WTC11 (cell line): Measurements from ENCODE around the gene MRPL28. TPM values are rescaled to one million over a fixed set of nuclear protein-coding genes. Genes with fewer than 3 reads are reported as not detected.

Source experiments
- ATAC-seq: fragments of 200-7000 bp; cut with Tn5 transposase; 2 replicates; pipeline ENCODE4 v1.10.0; 2021; ENCODE audit warnings: mild to moderate bottlenecking, moderate library complexity
- CTCF ChIA-PET: fragments of 300-600 bp; sonication (Branson Sonifier 250); formaldehyde crosslinking; loops from one replicate; lab custom pipeline; 2021; ENCODE audit warnings: antibody characterized with exemption; lab: Charles Lee
- POLR2A ChIA-PET: fragments of 350-600 bp; sonication (Branson Sonifier 250); formaldehyde crosslinking; loops from one replicate; lab custom pipeline; 2021; ENCODE audit warnings: antibody characterized with exemption; lab: Charles Lee
- DNase-seq: peaks from one replicate; pipeline ENCODE4 v3.0.0; 2021; ENCODE audit warnings: low spot score
- H3K27ac Mint-ChIP-seq: 2 replicates; pipeline ENCODE4 v1.8.0; 2021; ENCODE audit warnings: mixed read lengths
- H3K27me3 Mint-ChIP-seq: 2 replicates; pipeline ENCODE4 v1.8.0; 2021; ENCODE audit warnings: low read depth, mild to moderate bottlenecking, moderate library complexity, mixed read lengths
- H3K36me3 Mint-ChIP-seq: 2 replicates; pipeline ENCODE4 v1.8.0; 2021; ENCODE audit warnings: mixed read lengths
- H3K4me1 Mint-ChIP-seq: 2 replicates; pipeline ENCODE4 v1.8.0; 2022; ENCODE audit warnings: mixed read lengths
- H3K4me3 Mint-ChIP-seq: 2 replicates; pipeline ENCODE4 v1.8.0; 2021; ENCODE audit warnings: mild to moderate bottlenecking, moderate library complexity, mixed read lengths
- H3K9me3 Mint-ChIP-seq: 2 replicates; pipeline ENCODE4 v1.8.0; 2021; ENCODE audit warnings: mixed read lengths
- ARID4B ChIP-seq: sonication (generic); formaldehyde crosslinking; IDR thresholded peaks from 2 replicates; pipeline ENCODE4 v1.8.0; 2023; ENCODE audit warnings: missing genetic modification reagents, mild to moderate bottlenecking, borderline replicate concordance
- ATF2 ChIP-seq: sonication (generic); formaldehyde crosslinking; IDR thresholded peaks from 2 replicates; pipeline ENCODE4 v1.8.1; 2022; ENCODE audit warnings: low read depth, missing genetic modification reagents, borderline replicate concordance
- ATF3 ChIP-seq: sonication (generic); formaldehyde crosslinking; conservative IDR thresholded peaks from 2 replicates; pipeline ENCODE4 v1.8.1; 2022; ENCODE audit warnings: mild to moderate bottlenecking, missing genetic modification reagents
- CBFB ChIP-seq: sonication (generic); formaldehyde crosslinking; IDR thresholded peaks from 2 replicates; pipeline ENCODE4 v1.8.1; 2022; ENCODE audit warnings: mild to moderate bottlenecking, low read depth, missing genetic modification reagents
- E2F4 ChIP-seq: sonication (generic); formaldehyde crosslinking; IDR thresholded peaks from 2 replicates; pipeline ENCODE4 v1.8.1; 2022; ENCODE audit warnings: low read depth, mild to moderate bottlenecking, moderate library complexity, missing genetic modification reagents, borderline replicate concordance
- E2F5 ChIP-seq: sonication (generic); formaldehyde crosslinking; IDR thresholded peaks from 2 replicates; pipeline ENCODE4 v1.8.1; 2022; ENCODE audit warnings: mild to moderate bottlenecking, moderate library complexity, missing genetic modification reagents
- ELF4 ChIP-seq: sonication (generic); formaldehyde crosslinking; IDR thresholded peaks from 2 replicates; pipeline ENCODE4 v1.8.1; 2022; ENCODE audit warnings: low read depth, mild to moderate bottlenecking, moderate library complexity, missing genetic modification reagents
- FOXP1 ChIP-seq: sonication (generic); formaldehyde crosslinking; IDR thresholded peaks from 2 replicates; pipeline ENCODE4 v1.8.0; 2022; ENCODE audit warnings: missing genetic modification reagents, mild to moderate bottlenecking, moderate library complexity, borderline replicate concordance
- GABPB1 ChIP-seq: sonication (generic); formaldehyde crosslinking; IDR thresholded peaks from 2 replicates; pipeline ENCODE4 v1.8.1; 2023; ENCODE audit warnings: mild to moderate bottlenecking, missing genetic modification reagents
- HMGA2 ChIP-seq: fragments of 250-450 bp; sonication (Bioruptor Pico); IDR thresholded peaks from 2 replicates; pipeline ENCODE4 v1.4.0; 2021; ENCODE audit warnings: mild to moderate bottlenecking, moderate library complexity
- JAZF1 ChIP-seq: fragments of 250-450 bp; sonication (Bioruptor Pico); IDR thresholded peaks from 2 replicates; pipeline ENCODE4 v1.9.0; 2021; ENCODE audit warnings: moderate library complexity, mild to moderate bottlenecking, inconsistent platforms
- JUN ChIP-seq: sonication (generic); formaldehyde crosslinking; IDR thresholded peaks from 2 replicates; pipeline ENCODE4 v1.8.0; 2023; ENCODE audit warnings: mild to moderate bottlenecking, missing genetic modification reagents
- NFE2L1 ChIP-seq: sonication (generic); formaldehyde crosslinking; IDR thresholded peaks from 2 replicates; pipeline ENCODE4 v1.8.1; 2023; ENCODE audit warnings: missing genetic modification reagents
- OVOL2 ChIP-seq: fragments of 250-450 bp; sonication (Bioruptor Pico); IDR thresholded peaks from 2 replicates; pipeline ENCODE4 v1.9.0; 2021; ENCODE audit warnings: mild to moderate bottlenecking, borderline replicate concordance
- SP1 ChIP-seq: sonication (generic); formaldehyde crosslinking; conservative IDR thresholded peaks from 2 replicates; pipeline ENCODE4 v1.8.1; 2022; ENCODE audit warnings: missing genetic modification reagents
- TCF7 ChIP-seq: sonication (generic); formaldehyde crosslinking; IDR thresholded peaks from 2 replicates; pipeline ENCODE4 v1.8.0; 2022; ENCODE audit warnings: mild to moderate bottlenecking, low read depth, missing genetic modification reagents, moderate library complexity
- USF1 ChIP-seq: sonication (generic); formaldehyde crosslinking; IDR thresholded peaks from 2 replicates; pipeline ENCODE4 v1.8.0; 2022; ENCODE audit warnings: mild to moderate bottlenecking, missing genetic modification reagents
- ZBTB21 ChIP-seq: sonication (generic); formaldehyde crosslinking; IDR thresholded peaks from 2 replicates; pipeline ENCODE4 v1.8.1; 2023; ENCODE audit warnings: mild to moderate bottlenecking, missing genetic modification reagents, borderline replicate concordance
- ZNF121 ChIP-seq: sonication (generic); formaldehyde crosslinking; IDR thresholded peaks from 2 replicates; pipeline ENCODE4 v1.8.0; 2023; ENCODE audit warnings: missing genetic modification reagents
- ZNF512 ChIP-seq: sonication (generic); formaldehyde crosslinking; IDR thresholded peaks from 2 replicates; pipeline ENCODE4 v1.8.1; 2022; ENCODE audit warnings: missing genetic modification reagents, borderline replicate concordance
- total RNA-seq: library from RNA; stranded (reverse); gene quantifications from 3 replicates; pipeline ENCODE4 v1.2.3, GENCODE V29; 2021

Gene MRPL28
- total RNA-seq, 1 experiment from 2014 or later = 119 TPM

- POLR2A ChIA-PET = no interaction called here
- no peak for ATAC-seq
- Mint-ChIP-seq H3K36me3 (peaks cover 25% of the 10 kb centered on the region), H3K27ac (peak overlapping the region; percentile 39), H3K9me3 (no peaks in the 10 kb centered on the region)
- no peak for TF ChIP-seq TCF7 (CRISPR knock-in tag)
- TF ChIP-seq ZBTB21 (CRISPR knock-in tag) = no peak
- no peak for TF ChIP-seq E2F5 (CRISPR knock-in tag)
- no peak for TF ChIP-seq CBFB (CRISPR knock-in tag)
- TF ChIP-seq GABPB1 (CRISPR knock-in tag) = no peak
- TF ChIP-seq USF1 = no peak
- no peak for TF ChIP-seq JAZF1 (CRISPR knock-in tag)
- no peak for TF ChIP-seq SP1 (CRISPR knock-in tag)
- no peak for TF ChIP-seq ZNF512 (CRISPR knock-in tag)
- TF ChIP-seq HMGA2 (CRISPR knock-in tag) = no peak
- TF ChIP-seq JUN (CRISPR knock-in tag) = no peak
- no peak for TF ChIP-seq ARID4B (CRISPR knock-in tag)
- no peak for TF ChIP-seq OVOL2 (CRISPR knock-in tag)
- TF ChIP-seq E2F4 (CRISPR knock-in tag) = no peak
- no peak for TF ChIP-seq ATF2 (CRISPR knock-in tag)
- TF ChIP-seq NFE2L1 (CRISPR knock-in tag) = no peak
- TF ChIP-seq ZNF121 (CRISPR knock-in tag) = no peak
- TF ChIP-seq FOXP1 (CRISPR knock-in tag) = no peak
- TF ChIP-seq ATF3 (CRISPR knock-in tag) = no peak
- no peak for TF ChIP-seq ELF4
- TF ChIP-seq, all 79 proteins: peak for 0
- H3K4me3 Mint-ChIP-seq = peak overlapping the region; percentile 76
- peaks cover 6% of the 10 kb centered on the region for H3K4me1 Mint-ChIP-seq
- CTCF ChIA-PET = no interaction called here
- no peak for DNase-seq
- no peaks in the 10 kb centered on the region; the same call in 1 of the 2 replicates for H3K27me3 Mint-ChIP-seq
Measured at GRCh38 chr16:350203-350602, 20.1 kb downstream of the MRPL28 start.
